Measurements from ENCODE around the gene DIS3L2. TPM values are rescaled to one million over a fixed set of nuclear protein-coding genes. Genes with fewer than 3 reads are reported as not detected.

Gene DIS3L2
- total and polyA plus RNA-seq, 2 experiments from 2014 or later: 9.3 to 15.6 TPM

GRCh38 chr2:232126301-232127099 lies 165.0 kb downstream of the DIS3L2 start:
- no peak overlapping the region for H3K4me3 ChIP-seq
- H3F3A ChIP-seq (ENCODE audit: insufficient read depth): no peaks in the 10 kb centered on the region
- no peak overlapping the region for H3K4me2 ChIP-seq (ENCODE audit: unreplicated experiment)
- H3K27ac ChIP-seq: no peak overlapping the region
- H3K9me3 ChIP-seq (ENCODE audit: low read depth): no peaks in the 10 kb centered on the region
- H3K9ac ChIP-seq: no peak overlapping the region
- 78 to 80% methylated on average over 5 of the region's 5 CpGs for WGBS, 2 experiments (ENCODE audit: low coverage in 1 of 2, low lambda C conversion rate in 2 of 2, missing lambda C conversion rate in 2 of 2)
- H4K20me1 ChIP-seq (ENCODE audit: insufficient read depth): no peaks in the 10 kb centered on the region
- no peaks in the 10 kb centered on the region for H3K4me1 ChIP-seq (ENCODE audit: insufficient read depth)
- H3K9me2 ChIP-seq (ENCODE audit: insufficient read depth): no peaks in the 10 kb centered on the region
- in situ Hi-C loops (cut with MboI): no loop called here
- TF ChIP-seq EZH2phosphoT487 (IDR thresholded peaks at IDR 0.05; ENCODE audit: insufficient read depth, low read depth): no peak
- no peak for TF ChIP-seq EZH2 (IDR thresholded peaks at IDR 0.05; ENCODE audit: insufficient read depth, poor library complexity, severe bottlenecking)
- H3K36me3 ChIP-seq (ENCODE audit: low read depth): 0 out of 2 replicates have a peak, but pooled peaks cover 8% of the 10 kb centered on the region
- no peaks in the 10 kb centered on the region for H3K79me2 ChIP-seq (ENCODE audit: insufficient read depth)
- H3K27me3 ChIP-seq (replicated peaks; ENCODE audit: insufficient read depth): no peaks in the 10 kb centered on the region
- no peak for DNase-seq
- H2AFZ ChIP-seq: no peak overlapping the region

GRCh38 chr2:232129483-232129882 lies 168.0 kb downstream of the DIS3L2 start:
- Histone ChIP-seq H3K27me3 (replicated peaks; ENCODE audit: insufficient read depth) (no peaks in the 10 kb centered on the region), H3K9me3 (ENCODE audit: low read depth) (no peaks in the 10 kb centered on the region), H3K27ac (no peak overlapping the region), H4K20me1 (ENCODE audit: insufficient read depth) (no peaks in the 10 kb centered on the region), H3K36me3 (ENCODE audit: low read depth) (0 out of 2 replicates have a peak, but pooled peaks cover 8% of the 10 kb centered on the region), H3K4me1 (ENCODE audit: insufficient read depth) (no peaks in the 10 kb centered on the region), H2AFZ (no peak overlapping the region), H3K9ac (no peak overlapping the region), H3K9me2 (ENCODE audit: insufficient read depth) (no peaks in the 10 kb centered on the region), H3K4me3 (no peak overlapping the region), H3K4me2 (ENCODE audit: unreplicated experiment) (no peak overlapping the region), H3K79me2 (ENCODE audit: insufficient read depth) (no peaks in the 10 kb centered on the region), H3F3A (ENCODE audit: insufficient read depth) (no peaks in the 10 kb centered on the region)
- WGBS, 2 experiments (ENCODE audit: low coverage in 1 of 2, low lambda C conversion rate in 2 of 2, missing lambda C conversion rate in 2 of 2): 92 to 96% methylated on average over 4 of the region's 4 CpGs
- DNase-seq: no peak
- in situ Hi-C loops (cut with MboI): no loop called here
- TF ChIP-seq EZH2 (IDR thresholded peaks at IDR 0.05; ENCODE audit: insufficient read depth, poor library complexity, severe bottlenecking) (no peak), EZH2phosphoT487 (IDR thresholded peaks at IDR 0.05; ENCODE audit: insufficient read depth, low read depth) (no peak)

GRCh38 chr2:232132181-232132580 lies 170.7 kb downstream of the DIS3L2 start:
- Histone ChIP-seq H4K20me1 (ENCODE audit: insufficient read depth) (no peaks in the 10 kb centered on the region), H3K27me3 (replicated peaks; ENCODE audit: insufficient read depth) (no peaks in the 10 kb centered on the region), H2AFZ (no peak overlapping the region), H3K79me2 (ENCODE audit: insufficient read depth) (no peaks in the 10 kb centered on the region), H3K4me3 (no peak overlapping the region), H3K9me3 (ENCODE audit: low read depth) (no peaks in the 10 kb centered on the region), H3K36me3 (ENCODE audit: low read depth) (0 out of 2 replicates have a peak, but pooled peaks cover 8% of the 10 kb centered on the region), H3K4me1 (ENCODE audit: insufficient read depth) (peaks cover 8% of the 10 kb centered on the region), H3K9ac (no peak overlapping the region), H3K4me2 (ENCODE audit: unreplicated experiment) (no peak overlapping the region), H3K27ac (no peak overlapping the region), H3K9me2 (ENCODE audit: insufficient read depth) (no peaks in the 10 kb centered on the region), H3F3A (ENCODE audit: insufficient read depth) (peaks cover 4% of the 10 kb centered on the region; the same call in 1 of the 2 replicates)
- no peak for DNase-seq
- 92 to 97% methylated on average over 3 of the region's 3 CpGs for WGBS, 2 experiments (ENCODE audit: low coverage in 1 of 2, low lambda C conversion rate in 2 of 2, missing lambda C conversion rate in 2 of 2)
- TF ChIP-seq EZH2 (IDR thresholded peaks at IDR 0.05; ENCODE audit: insufficient read depth, poor library complexity, severe bottlenecking) (no peak), EZH2phosphoT487 (IDR thresholded peaks at IDR 0.05; ENCODE audit: insufficient read depth, low read depth) (no peak)
- in situ Hi-C loops (cut with MboI): loop anchor here (10.0 kb wide), 1 partner anchor 207 kb away; the partner anchor contains the start of gene NPPC

GRCh38 chr2:232133078-232133477 lies 171.6 kb downstream of the DIS3L2 start:
- peak; percentile 22 for DNase-seq
- no peak overlapping the region for H3K4me2 ChIP-seq (ENCODE audit: unreplicated experiment)

More at GRCh38 chr2:232133078-232133477, 171.6 kb downstream of the DIS3L2 start:
- TF ChIP-seq EZH2 (IDR thresholded peaks at IDR 0.05; ENCODE audit: insufficient read depth, poor library complexity, severe bottlenecking) (no peak), EZH2phosphoT487 (IDR thresholded peaks at IDR 0.05; ENCODE audit: insufficient read depth, low read depth) (no peak)
- in situ Hi-C loops (cut with MboI): loop anchor here (10.0 kb wide), 1 partner anchor 208 kb away; the partner anchor contains the start of gene NPPC
- Histone ChIP-seq H3K4me1 (ENCODE audit: insufficient read depth) (peaks cover 17% of the 10 kb centered on the region), H3K36me3 (ENCODE audit: low read depth) (0 out of 2 replicates have a peak, but pooled peaks cover 8% of the 10 kb centered on the region), H3K79me2 (ENCODE audit: insufficient read depth) (no peaks in the 10 kb centered on the region), H3K4me3 (no peak overlapping the region), H2AFZ (no peak overlapping the region), H4K20me1 (ENCODE audit: insufficient read depth) (no peaks in the 10 kb centered on the region), H3K27me3 (replicated peaks; ENCODE audit: insufficient read depth) (no peaks in the 10 kb centered on the region), H3K9me2 (ENCODE audit: insufficient read depth) (no peaks in the 10 kb centered on the region), H3K9ac (no peak overlapping the region), H3K27ac (no peak overlapping the region), H3F3A (ENCODE audit: insufficient read depth) (peaks cover 12% of the 10 kb centered on the region; the same call in 1 of the 2 replicates), H3K9me3 (ENCODE audit: low read depth) (no peaks in the 10 kb centered on the region)
- 95 to 100% methylated on average over 1 of the region's 1 CpG for WGBS, 2 experiments (ENCODE audit: low coverage in 1 of 2, low lambda C conversion rate in 2 of 2, missing lambda C conversion rate in 2 of 2)
